Liver (tissue), 3 donors: ENCODE data around the gene HMX1.

Experiments used
- CTCF ChIP-seq: fragments of 150-350 bp; IDR thresholded peaks from 2 replicates; pipeline ENCODE4 v1.5.1; 2017; ENCODE audit warnings: improper control_type of control experiment, low read depth, low read length; ENCODE audit not compliant: missing input control
- HNF4A ChIP-seq, 2 donors: conservative IDR thresholded peaks; 2 replicates each; pipeline ENCODE4 v1.6.1; 2016; ENCODE audit warnings: antibody characterized with exemption in 2 of 2, mild to moderate bottlenecking in 2 of 2
- donor health status: healthy.
- donor health status: healthy.

- TF ChIP-seq HNF4A (conservative IDR thresholded peaks at IDR 0.05): no peak
- TF ChIP-seq CTCF: no peak
Measured at GRCh38 chr4:8909548-8909947, 37.9 kb upstream of the HMX1 start.
